GM18519 (cell line): ENCODE data around the gene MAMDC2.

Experiments used
- ATAC-seq: cut with Tn5 transposase; IDR thresholded peaks from one replicate; pipeline ENCODE4 v1.9.1; 2021; ENCODE audit warnings: mild to moderate bottlenecking, moderate library complexity; ENCODE audit not compliant: unreplicated experiment, low FRiP score

MAMDC2 gene

DNA sequence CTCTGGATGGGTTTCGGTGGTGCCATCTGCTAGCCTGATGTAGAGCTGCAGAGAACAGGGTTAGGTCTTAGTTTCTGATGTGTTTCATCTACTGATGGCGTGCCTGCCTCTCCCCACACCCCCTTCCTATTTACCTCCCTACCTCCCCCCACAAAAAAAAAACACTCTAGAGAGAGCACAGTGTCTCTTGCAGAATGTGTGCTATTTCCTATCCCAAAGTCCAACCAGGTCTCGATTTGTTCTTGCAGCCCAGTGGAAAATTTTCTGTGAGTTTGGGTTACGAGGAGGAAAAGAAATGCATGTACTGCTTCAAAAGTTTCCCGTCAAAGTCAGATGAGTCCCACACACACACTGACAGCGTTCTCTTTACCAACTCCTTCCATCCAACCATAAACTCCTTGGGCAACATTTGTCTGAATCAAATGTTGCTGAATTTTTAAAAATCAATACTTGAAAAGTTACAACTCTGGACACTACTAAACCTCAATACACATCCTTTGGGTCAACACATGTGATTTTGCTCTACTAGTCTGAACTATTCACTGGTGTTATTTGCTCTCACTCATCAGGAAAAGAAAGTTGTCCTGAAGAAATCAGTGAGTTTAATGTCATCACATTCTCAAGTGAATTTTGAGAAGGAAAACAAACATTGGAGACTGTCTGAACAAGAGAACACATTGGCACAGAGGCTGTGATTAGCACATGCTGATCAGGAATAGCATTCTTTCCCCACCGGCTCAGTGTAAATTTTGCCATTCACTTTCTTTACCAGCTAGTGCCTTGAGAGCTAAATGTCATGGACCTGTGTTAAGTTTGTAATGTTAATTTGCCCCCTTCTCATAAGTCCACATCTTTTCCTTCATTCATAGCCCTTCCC lies 84.1 kb downstream of the MAMDC2 start:
- ATAC-seq: no peak

DNA sequence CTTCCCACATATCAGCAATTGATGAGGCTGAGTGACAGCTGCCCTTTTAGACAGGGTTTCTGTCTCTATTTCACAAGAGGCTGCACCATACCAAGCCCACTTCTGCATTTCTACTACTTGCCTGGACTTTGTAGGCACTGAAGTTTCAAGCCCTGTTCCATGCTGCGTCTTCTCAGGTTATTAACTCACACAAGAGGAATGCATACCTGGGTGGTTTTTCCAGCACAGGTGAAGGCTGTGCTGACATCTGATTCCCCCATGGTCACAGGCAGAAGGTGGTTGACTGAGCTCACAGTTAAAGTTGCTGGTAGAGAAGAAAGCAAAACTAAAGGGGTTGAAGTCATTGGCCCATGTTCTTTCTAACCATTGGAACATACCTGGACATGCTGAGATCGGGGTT lies 86.6 kb downstream of the MAMDC2 start:
- ATAC-seq: no peak

DNA sequence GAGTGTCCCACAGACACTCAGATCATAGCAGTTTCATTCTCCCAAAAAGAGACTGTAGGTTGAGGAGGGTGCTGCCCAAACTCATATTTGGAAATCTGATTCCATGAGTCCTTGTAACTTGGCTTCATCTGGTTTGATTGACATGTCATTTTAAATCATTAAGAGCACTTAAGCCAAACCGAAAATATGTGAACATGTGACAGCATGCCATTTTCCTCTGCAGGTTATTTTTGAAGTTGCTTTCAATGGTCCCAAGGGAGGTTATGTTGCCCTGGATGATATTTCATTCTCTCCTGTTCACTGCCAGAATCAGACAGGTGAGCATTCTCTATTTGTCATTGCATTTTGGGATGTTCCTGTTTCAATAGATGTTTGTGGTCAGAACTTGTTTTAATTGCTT lies 87.6 kb downstream of the MAMDC2 start:
- no peak for ATAC-seq

DNA sequence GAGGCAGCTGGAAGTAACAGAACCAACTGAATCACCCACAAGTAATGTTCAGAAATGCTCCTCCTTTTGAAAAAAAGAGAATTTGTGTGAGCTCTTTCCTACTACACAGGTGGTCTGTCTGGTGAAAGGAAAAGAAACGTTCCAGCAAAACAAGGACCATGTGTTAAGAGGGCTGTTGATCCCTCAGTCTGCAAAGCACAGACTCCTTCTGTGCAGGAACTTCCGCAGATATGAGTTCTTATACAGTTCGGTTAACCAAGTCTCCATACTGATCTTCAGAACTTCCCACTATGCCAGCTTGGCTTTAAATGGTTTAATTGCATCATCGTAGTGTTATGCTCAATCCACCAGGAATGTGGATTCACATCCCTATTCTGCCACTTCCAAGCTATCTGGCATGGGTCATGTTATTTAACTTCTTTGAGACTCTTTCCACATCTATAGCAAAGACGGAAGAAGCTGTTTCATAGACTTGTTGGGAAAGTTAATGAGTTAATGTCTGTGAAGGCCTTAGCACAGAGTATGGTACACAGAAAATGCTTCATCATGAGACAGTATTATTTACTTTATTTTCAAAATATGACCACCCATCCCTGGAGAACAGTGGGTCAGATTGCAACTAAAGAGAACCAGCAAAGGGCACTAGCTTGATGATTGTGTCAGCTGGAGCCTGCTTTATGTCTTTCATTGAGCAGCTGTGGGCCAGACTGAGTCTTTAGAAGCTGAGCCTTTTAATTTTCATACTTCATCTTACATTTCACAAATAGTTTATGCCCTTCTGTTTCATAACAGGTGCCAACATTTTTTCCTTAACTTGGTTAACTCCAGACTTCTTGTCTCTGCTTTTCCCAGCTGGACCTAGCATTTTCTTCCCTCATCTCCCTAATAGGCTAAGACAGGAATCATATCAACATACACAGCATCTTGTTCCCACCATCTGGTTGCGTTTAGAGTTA lies 89.9 kb downstream of the MAMDC2 start:
- no peak for ATAC-seq

DNA sequence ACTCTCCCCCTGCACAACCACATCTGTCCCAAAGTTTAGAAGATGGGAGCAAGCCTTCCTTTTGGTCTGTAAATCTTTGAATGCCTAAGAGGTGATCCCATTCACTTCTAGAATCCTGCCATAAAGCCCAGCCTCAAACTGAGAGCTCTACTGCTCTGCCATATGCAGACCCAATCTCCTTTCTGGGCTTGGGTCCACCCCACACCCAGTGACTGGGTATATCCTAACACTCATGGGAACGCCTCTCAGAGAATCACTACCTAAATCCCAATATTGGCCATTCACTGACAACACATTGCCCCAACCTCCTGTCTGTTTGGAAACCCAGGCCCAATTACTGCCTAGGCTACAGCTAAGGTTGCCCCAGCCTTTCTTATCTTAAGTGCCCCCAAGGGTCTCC lies 90.7 kb downstream of the MAMDC2 start:
- ATAC-seq: no peak

DNA sequence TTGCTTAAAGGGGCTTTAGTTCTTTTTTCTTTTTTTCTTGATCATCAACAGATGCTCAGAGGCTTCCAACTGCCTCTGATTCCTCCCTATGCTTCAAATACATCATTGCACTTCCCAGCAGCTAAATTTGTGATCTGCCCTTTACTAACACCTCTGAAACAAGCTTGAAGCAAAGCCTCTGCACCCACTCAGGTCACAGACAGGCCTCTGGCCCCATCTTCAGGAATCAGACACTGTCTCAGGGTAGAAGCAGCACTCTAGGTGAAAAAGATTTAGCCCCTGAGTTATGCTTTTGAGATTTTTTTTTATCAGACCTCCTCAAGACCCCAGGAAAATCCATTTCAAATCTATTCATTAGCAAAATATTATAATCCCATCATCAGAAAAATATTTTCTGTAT lies 91.5 kb downstream of the MAMDC2 start:
- no peak for ATAC-seq

DNA sequence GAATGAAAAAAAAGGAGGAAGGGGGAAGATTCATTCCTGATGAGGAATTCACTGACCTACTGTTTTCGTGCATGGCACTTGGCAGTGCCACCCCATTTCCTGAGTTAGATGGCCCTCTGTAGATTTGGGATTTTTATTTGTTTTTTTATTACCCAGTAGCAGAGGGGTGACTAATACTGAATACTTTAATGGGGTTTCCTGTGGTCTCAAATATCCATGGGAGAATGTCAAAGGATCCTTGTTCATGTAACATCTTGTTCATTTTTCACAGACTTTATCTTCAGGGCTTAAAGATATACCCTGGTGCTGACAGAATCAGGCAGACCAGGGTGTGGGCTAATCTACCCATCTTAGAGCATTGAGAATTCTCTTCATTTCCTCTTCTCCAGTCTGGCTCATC lies 93.0 kb downstream of the MAMDC2 start:
- ATAC-seq: no peak

DNA sequence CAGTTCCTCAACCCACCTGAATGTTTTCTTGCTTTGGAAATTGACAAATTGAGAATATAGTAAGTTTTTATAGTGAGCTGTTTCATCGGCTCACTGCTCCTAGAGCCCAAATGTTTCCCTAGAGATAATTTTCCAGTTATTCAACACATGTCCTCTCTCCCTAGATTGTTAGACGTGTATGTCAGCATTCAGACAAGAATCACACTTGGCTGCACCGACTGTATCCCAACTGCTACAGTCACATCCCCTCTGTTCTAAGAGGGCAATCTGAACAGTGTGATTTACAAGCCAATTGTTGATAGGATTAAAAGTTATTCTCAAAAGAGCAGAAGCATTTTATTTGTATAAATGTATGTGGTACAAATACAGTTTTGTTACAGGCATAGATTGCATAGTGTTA lies 93.9 kb downstream of the MAMDC2 start:
- no peak for ATAC-seq

DNA sequence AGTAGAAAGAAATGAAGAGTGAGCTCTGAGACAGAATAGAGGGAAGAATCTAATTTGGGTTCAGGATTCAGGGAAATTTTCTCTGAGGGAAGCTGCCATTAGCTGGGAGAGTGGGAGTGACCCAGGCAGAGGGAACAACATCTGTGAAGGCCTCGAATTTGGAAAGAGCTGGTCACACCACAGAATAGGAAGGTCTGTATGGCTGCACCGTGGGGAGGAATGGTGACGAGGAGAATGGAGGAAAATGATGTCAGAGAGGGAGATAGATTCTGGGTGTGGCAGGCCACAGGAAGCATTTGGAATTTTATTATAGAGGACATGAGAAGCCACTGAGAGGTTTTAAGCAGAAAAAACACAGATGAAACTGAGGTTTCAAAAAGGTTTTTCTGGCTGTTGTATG lies 98.5 kb downstream of the MAMDC2 start:
- no peak for ATAC-seq

DNA sequence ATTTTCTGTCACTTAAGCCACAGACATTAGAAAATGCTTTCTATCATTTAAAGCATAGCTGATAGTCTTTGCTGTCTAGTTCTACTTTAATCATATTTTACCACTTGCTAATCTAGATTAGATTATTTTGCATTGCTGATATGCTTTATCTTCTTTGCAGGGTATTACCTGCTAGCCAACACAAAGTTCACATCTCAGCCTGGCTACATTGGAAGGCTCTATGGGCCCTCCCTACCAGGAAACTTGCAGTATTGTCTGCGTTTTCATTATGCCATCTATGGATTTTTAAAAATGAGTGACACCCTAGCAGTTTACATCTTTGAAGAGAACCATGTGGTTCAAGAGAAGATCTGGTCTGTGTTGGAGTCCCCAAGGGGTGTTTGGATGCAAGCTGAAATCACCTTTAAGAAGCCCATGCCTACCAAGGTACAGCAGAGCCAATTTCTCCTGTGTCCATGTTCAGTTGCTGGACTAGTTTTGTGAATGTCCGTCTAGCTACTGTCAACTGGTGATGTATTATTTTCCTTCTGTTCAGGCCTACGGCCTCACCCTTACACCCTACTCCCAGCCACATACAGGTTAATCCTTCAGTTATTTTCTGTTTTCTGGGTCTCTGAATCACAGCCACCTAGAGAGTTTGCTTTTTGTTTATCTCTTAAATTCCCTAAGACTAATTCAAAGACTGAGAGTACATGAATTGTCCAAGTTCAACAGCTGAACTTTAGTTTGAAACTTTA lies 99.9 kb downstream of the MAMDC2 start:
- ATAC-seq: no peak

DNA sequence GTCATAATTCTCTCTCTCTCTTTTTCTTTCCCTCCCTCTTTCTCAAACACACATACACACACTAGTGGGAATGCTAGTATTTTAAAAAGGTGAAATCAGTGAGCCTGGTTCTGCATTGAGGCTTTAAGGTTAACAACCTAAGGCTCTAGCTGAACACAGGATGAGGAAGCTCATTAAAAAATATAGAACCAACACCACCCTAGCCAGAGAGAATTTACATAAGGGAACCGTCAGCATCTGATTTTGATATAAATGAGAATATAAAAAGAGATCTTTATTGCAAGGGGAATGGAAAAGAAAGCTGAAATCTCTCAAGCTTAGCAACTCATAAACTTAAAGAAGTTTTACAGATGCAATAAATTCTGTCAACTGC lies 100.5 kb downstream of the MAMDC2 start:
- ATAC-seq: no peak

DNA sequence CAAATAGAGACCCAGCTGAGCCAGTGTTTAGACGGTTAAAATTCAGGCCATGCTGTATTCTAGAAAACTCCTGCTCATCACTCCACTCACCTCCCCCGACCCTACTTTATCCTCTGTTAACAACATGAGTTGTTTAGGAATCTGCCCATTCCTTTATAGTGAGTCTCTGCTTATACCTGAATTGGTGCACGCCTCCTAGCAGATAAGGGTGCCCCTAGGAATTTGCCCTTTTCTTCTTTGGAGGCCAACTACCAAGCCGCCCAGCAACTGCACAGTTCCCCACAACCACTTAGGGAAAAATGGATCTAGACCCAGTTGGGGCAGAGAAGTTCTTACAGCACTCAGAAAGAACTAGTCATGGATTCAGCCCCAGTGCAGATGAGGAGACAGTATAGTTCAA lies 102.3 kb downstream of the MAMDC2 start:
- no peak for ATAC-seq

DNA sequence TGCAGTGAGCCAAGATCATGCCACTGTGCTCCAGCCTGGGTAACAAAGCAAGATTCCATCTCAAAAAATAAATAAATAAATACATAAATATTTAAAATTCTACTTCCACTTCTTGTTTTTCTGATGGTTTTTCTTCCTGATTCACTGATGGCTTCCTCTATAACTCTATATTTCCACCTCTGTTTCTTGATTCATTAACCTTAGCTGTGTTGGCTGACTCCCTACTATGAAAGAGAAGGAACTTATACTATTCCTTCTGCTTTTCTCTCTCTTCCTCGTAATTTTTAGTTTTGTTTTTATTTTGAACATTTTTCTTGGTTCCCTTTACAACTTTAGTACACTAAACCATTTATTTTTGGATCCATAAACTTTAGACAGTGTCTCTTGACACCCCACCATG lies 103.5 kb downstream of the MAMDC2 start:
- no peak for ATAC-seq

DNA sequence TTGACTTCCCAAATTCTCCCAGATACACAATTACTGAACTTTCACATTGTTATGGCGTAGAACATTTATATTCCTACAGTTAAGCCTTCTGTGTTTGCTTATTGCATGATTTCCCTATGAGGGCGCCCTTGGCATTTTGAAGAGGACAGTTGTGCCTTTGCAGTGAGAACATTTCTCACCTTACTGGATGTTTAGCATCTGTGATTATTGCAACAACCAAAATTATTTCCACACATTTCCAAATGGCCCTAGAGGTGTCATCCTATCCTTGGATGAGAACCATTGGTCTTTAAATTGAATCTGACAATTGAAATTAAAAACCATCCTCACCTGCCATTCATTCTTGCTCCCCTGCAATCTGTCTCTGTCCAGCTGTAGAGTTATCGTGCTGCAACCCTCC lies 104.0 kb downstream of the MAMDC2 start:
- no peak for ATAC-seq

DNA sequence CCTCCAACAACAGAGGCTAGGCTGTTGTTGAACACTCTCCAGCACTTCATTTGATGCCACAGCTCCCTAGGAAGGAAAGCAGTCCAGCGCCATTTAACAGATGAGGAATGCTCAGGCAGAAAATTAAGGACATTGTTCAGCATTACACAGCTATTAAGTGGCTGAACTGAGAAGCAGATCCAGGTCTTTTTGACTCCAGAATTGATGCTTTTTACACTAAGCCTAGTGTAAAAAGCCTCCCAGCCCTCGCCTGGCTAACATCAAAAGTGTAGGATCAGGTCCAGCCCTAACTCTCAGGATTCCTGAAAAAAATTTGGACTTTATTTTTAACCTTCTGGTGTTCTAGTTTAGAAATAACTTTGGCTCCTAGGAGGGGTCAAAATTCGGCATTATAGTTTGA lies 108.7 kb downstream of the MAMDC2 start:
- ATAC-seq: no peak

DNA sequence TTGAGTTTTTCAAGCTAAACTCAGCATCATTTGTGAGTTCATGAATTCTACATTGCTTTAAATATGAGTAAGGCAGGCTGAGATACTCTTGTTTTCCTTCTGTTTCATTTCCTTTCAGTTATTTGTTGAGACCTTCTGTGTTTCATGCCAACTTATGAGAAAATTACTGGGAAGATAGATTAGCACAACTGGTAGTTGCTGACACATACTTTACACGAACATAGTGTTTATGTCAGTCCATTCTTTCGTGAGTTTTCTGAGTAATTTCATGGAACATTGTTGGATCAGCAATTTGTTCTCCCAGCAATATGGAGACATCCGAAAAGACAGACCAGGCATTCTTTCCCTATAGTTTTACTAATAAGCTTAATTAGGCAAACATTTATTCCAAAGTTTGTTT lies 113.1 kb downstream of the MAMDC2 start:
- ATAC-seq: no peak

DNA sequence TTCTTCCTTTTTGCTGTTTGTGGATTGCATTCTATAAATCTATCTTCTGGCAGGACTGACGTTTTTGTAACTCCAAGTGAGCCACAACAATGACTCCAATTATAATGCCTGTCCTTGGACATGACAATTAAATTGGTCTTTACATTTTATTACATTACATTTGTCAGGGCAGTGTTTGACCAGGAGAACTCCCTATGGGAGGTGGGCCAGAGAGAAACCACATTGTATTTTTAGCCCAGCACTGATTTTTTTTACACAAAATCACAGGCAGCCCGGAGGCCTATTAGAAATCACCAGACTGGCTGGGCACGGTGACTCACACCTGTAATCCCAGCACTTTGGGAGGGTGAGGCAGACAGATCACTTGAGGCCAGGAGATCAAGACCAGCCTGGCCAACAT lies 116.0 kb downstream of the MAMDC2 start:
- no peak for ATAC-seq

DNA sequence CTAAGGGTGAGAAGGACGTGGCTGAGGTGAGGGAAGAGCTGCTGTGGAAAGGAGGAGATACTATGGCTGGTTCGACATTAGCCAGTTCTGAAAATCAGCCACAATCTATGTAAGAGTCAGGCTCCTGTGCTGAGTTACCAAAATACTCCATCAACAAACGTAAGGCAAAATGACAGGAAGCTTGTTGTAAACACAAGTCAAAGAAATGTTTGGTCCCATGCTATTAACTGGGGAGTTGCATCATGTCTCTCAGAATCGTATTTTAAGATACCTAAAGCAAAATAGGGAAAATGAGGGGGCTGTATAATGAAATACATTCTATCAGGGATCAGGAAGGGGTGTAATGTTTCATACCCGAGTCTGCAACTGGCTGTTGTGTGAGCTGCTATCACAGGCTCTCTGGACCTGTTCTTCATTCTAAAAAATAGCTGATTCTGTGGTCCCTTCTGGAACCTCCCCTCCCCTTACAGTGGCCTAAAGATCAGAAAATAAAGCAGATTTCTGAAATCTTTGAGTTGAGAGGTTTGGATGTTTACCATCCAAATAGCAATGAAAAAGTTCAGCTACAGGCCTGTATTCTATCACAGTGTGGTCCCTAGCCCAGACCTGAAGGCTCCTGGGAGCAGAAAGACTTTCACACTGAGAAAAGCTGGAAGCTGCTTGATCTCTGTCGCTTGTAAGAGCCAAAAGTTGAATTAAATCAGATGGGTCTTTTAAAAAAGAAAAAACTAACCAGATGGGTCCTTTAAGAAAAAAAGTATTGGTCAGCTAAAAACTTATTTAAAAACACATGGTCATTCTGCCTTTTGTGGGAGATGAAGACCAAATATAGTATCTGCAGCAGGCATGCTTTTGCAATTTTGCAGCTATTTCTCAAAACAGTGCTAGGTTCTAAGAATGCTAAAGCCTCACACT lies 117.3 kb downstream of the MAMDC2 start:
- ATAC-seq: no peak

DNA sequence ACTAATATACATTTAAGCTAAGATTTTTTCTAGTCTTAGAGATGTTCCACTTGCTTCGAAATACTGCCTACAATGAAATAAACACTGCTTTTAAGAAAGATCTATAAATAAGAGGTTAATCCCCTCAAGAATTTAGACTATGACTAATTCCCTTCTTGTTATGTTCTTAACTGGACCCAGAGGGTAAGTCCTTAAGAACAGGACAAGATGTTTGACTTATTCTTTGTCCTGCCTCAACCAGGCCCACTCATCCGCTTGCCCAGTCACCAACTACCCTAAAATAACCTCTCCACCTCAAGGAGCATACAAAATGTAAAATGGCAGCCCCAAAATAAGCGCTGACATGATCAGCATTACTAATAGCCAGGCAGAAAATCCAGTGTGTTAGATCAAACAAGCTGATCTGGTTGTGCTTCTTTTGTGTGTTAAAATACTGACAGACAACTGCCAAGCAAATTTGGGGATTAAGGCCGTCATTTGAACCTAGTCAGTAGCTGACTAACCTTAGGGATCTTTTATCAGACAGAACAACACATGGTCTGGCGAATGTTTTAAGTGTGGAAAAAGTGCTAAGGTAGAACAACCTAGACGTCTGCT lies 121.5 kb downstream of the MAMDC2 start:
- no peak for ATAC-seq

DNA sequence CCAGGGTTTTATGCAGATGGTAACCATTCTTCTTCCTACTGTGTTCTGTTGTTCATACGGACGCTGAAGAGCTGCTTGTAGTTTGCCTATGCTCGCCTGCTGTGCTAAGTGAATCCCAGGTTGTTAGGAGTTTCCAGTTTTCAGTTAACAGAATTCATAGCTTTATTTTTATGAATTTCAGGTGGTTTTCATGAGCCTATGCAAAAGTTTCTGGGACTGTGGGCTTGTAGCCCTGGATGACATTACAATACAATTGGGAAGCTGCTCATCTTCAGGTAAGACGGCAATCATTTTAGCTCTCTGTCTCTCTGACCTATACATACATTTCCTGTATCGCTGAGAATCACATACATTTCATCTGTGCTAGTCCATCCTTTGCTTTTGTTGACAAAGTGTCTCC lies 124.9 kb downstream of the MAMDC2 start:
- ATAC-seq: no peak
